Omental fat pad (tissue), 4 donors: ENCODE data around the gene NDUFA1. TPM values are rescaled to one million over a fixed set of nuclear protein-coding genes. Genes with fewer than 3 reads are reported as not detected.
"Not testable (repeated sequence)": the region's sequence is repeated elsewhere in the genome, so short reads cannot be mapped to it uniquely, and the experiment has no call there.

Source experiments
- ATAC-seq: fragments of 150-250 bp; one replicate; pipeline ENCODE4 v1.9.1; 2016; ENCODE audit warnings: mild to moderate bottlenecking, moderate library complexity; ENCODE audit not compliant: low FRiP score
- DNase-seq: peaks from one replicate; pipeline ENCODE4 v3.0.0-alpha.2; 2019; ENCODE audit warnings: low spot score
- total RNA-seq, 4 donors: library from RNA; depleted of rRNA; stranded (reverse); fragments of >200 nt; gene quantifications; one replicate each; pipeline ENCODE4 v1.1.0, GENCODE V29; 2016
- TF ChIP-seq, protein P1 (sequence below), 3 donors: fragments of 450-650 bp; IDR thresholded peaks; one replicate each; pipeline ENCODE4 v1.5.1; 2016 to 2017; ENCODE audit warnings: antibody characterized with exemption in 3 of 3, mild to moderate bottlenecking in 3 of 3, moderate library complexity in 2 of 3

The NDUFA1 gene
- total RNA-seq, 4 donors from 2014 or later, result 47.0 to 78.5 (median 56.8) TPM

DNA sequence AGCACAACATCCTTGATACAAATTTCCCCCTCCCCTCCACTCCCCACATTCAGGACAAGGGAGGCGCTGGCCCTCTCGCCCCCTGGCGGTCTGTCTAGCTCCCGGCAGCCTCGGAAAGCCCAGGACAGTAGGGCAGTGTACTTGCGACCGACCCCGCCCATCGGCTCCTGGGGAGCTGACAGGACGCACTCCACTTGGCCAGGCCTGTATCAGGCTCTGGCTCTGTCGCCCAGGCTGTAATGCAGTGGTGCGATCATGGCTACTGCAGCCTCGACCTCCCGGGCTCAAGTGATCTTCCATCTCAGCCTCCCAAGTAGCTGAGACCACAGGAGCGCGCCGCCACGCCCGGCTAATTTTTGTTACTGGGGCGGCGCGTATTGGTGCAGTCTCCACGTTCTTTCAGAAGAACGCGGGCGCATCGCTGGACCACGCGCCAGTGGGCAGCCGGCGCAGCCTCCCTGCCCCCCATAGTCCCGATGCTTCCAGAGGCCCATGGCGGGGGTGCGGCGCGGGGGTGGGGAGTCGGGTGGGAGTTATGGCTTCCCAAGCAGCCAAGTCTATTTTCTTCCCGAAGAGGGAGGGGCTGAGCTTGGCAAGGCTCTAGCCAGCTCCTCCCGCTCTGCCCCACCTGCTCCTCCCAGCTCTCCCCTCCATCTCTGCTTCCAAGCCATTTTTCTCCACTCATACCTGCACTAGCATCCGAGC, 16.2 kb downstream of the NDUFA1 start:
- peak; percentile 27 for ATAC-seq
- no peak for DNase-seq
- TF ChIP-seq, protein P1, sequence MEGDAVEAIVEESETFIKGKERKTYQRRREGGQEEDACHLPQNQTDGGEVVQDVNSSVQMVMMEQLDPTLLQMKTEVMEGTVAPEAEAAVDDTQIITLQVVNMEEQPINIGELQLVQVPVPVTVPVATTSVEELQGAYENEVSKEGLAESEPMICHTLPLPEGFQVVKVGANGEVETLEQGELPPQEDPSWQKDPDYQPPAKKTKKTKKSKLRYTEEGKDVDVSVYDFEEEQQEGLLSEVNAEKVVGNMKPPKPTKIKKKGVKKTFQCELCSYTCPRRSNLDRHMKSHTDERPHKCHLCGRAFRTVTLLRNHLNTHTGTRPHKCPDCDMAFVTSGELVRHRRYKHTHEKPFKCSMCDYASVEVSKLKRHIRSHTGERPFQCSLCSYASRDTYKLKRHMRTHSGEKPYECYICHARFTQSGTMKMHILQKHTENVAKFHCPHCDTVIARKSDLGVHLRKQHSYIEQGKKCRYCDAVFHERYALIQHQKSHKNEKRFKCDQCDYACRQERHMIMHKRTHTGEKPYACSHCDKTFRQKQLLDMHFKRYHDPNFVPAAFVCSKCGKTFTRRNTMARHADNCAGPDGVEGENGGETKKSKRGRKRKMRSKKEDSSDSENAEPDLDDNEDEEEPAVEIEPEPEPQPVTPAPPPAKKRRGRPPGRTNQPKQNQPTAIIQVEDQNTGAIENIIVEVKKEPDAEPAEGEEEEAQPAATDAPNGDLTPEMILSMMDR (IDR thresholded peaks at IDR 0.05), result no peak

DNA sequence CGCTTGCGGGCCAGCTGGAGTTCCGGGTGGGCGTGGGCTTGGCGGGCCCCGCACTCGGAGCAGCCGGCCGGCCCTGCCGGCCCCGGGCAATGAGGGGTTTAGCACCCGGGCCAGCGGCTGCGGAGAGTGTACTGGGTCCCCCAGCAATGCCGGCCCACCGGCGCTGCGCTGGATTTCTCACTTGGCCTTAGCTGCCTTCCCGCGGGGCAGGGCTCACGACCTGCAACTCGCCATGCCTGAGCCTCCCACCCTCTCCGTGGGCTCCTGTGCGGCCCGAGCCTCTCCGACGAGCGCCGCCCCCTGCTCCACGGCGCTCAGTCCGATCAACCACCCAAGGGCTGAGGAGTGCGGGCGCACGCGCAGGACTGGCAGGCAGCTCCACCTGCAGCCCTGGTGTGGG, 19.0 kb downstream of the NDUFA1 start:
- ATAC-seq, DNase-seq: not testable (repeated sequence)

GRCh38 chrX:119891961-119892692, 20.5 kb downstream of the NDUFA1 start:
- not testable (repeated sequence) for ATAC-seq, DNase-seq

- no peak for ATAC-seq
Observed at GRCh38 chrX:119895843-119896326, 24.3 kb downstream of the NDUFA1 start, which contains the start of gene AKAP14. Gene AKAP14 (plus strand): TSS chrX:119895893. CDS start chrX:119903224, 7,331 bp downstream.

GRCh38 chrX:119899125-119899524, 27.5 kb downstream of the NDUFA1 start:
- ATAC-seq, result no peak
- no peak for DNase-seq
- TF ChIP-seq, protein P1 (IDR thresholded peaks at IDR 0.05), result no peak

More at GRCh38 chrX:119895843-119896326, 24.3 kb downstream of the NDUFA1 start, which contains the start of gene AKAP14:
- DNase-seq, result no peak
- TF ChIP-seq, protein P1 (IDR thresholded peaks at IDR 0.05), result no peak

DNA sequence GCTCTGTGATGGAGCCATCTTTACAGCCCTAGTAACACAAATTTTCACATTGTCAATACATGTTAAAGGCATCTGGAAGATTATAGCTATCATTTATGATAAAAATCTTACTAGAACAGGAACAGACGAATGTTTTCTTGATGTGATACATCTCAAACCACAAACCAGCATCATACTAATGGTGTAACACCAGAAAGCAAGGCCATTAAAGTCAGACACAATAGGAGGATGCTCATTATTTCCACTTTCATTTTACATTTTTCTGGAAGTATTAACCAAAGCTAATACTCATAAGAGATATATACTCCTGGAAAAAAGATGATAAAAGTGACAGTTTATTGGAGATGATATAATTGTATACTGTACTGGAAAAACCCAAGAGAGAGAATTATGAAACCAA, 29.3 kb downstream of the NDUFA1 start:
- ATAC-seq (no peak), DNase-seq (no peak)
- TF ChIP-seq, protein P1 (IDR thresholded peaks at IDR 0.05), result no peak

GRCh38 chrX:119916310-119916709, 44.7 kb downstream of the NDUFA1 start:
- ATAC-seq (no peak), DNase-seq (no peak)
- TF ChIP-seq, protein P1 (IDR thresholded peaks at IDR 0.05), result no peak

- ATAC-seq (no peak), DNase-seq (no peak)
- TF ChIP-seq, protein P1 (IDR thresholded peaks at IDR 0.05), result no peak
Observed at GRCh38 chrX:119917877-119918276, 46.2 kb downstream of the NDUFA1 start.
